Amniotic stem cell (primary cell): Measurements from ENCODE around the gene CSMD2.

Experiments
- DNase-seq: peaks from one replicate; lab custom pipeline; 2025; lab: John Stamatoyannopoulos, UW

The CSMD2 gene

DNA sequence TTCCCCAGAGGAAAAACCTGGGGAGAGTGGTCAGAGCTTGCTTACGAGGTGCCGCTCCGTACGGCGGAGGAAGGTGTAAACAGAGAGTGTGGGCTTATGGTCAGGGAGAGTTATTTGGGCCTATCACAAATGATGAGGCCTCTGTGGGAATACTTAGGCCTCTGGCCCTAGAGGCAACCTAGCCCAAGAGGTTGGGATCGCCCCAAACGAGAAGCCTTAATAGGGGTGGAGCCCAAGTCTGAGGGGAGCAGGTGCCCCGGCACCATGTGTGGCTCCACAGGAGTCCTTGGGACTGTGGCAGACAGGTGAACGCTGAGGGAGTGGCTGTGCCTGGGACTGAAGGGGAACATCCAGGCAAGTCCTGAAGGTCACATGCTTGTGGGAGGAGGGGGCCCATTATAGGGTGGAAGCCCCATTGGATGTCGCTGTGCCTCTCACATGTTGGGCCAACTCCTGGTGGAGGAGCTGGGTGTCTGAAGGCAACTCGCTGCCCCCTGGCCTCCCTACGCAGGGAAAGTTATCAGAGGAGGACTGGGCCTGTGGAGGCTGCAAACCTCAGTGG is 557.5 kb downstream of the CSMD2 start:
- DNase-seq = no peak

DNA sequence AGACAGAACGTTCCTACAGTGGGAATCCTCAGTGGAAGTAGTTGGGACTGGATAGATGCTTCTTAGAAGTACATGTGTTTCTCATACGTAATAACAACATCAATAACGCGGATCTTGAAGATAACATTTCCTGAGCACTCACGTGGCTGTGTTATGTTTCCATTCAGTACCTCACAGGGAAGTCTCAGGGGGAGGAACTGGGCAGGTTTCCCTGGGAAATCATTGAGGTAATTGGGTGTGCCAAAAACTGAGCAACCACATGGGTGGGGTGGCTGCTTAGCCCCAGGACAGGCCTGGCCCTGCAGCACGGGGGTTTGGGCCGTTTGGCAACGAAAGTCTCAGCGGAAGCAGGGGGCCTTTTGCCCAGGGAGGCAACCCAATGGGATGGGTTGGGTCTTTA is 558.8 kb downstream of the CSMD2 start:
- DNase-seq = no peak

DNA sequence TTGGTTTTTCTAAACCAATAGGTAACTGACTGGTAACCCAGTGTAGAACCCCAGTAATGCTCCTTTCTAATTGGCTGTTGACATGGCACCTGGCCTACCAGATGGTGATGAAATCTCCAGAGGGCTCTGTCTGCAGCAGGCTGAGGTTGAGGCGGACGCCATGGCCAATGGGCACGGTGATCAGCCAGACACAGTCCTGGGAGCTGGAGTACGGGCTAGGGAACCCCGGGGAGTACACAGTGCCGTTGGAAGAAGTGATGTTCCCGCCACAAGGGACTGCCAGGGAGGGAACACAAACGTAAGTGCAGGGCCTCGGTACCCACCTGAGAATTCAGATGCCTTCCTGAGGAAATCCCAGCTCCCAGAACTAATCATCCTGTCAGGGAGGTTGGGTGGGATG is 562.8 kb downstream of the CSMD2 start:
- no peak for DNase-seq

DNA sequence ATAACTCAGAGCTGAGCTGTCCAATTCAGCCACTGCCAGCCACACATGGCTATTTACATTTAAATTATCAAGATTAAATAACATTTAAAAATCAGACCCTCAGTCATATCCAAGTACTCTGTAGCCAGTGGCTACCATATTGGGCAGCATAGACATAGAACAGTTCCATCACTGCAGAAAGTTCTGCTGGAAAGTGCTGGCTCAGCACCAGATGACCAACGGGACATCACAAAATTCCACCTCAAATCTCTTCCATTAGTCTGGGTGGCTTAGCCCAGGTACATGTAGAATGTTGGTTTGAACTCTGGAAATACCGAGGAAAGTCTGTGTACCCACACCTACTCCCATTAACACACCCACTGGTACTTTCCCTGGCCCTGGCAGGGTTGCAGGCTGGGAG is 563.3 kb downstream of the CSMD2 start:
- no peak for DNase-seq

DNA sequence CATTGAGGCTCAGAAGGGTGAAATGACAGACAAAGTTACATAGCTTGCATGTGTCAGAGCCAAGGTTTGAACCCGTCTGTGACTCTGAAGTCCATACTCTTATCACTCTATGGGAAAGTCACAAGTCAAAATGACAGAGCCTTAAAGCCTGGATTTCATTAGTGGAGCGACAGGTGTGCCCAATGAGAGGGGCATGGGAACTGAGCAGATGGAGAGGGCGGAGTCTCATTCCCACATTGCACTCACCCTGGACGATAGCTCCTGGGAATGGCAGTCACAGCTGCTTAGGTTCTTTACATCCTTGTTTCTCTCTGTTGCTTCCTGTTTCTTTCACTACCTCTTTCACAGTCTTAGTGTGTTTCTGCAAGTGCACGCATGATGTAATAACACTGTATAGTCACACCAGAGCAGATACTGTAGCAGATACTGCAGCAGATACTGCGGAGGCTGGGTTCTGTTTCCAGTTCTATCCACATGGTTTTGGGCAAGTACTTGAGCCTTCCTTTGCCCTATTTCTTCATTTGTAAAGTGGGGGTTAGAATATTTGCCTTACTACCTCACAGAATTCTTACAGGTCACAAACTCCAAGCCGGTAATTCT is 565.4 kb downstream of the CSMD2 start:
- DNase-seq = no peak

DNA sequence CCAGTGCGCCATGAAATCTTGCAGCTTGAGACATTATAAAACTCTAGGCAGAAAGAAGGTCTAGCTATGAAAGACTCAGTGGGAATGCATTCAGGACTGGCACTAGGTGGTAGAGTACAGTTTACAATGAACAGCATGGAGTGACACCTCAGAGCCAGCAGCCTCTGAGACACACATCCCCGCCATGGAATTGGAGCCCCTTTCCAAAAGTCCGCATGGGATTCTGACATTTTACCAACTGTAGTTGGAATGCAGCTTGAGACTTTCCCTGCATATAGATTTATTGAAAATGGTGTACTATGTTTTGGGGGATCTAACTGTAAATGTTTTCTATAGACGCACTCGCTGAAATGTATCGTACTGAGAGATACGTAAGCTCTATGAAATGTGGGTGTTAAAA is 576.3 kb downstream of the CSMD2 start:
- no peak for DNase-seq

DNA sequence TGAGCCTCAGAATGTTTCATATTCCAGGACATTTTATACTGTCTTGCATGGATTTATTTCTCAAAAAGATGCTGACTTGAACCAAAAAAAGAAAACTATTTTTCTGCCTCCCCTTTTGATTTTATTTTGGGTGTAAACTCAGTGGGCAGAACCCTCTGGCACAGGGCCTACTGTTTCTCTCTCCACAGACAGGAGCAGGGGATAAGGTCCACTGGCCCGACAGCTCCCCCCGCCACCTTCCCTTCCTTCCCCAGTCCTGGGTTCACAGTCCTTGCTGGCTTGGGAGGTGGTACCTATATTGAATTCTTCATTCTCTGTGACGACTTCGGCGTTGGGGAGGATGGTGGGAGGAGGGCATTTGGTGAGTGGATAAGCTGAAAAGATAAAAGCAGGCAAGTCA is 578.2 kb downstream of the CSMD2 start:
- no peak for DNase-seq

DNA sequence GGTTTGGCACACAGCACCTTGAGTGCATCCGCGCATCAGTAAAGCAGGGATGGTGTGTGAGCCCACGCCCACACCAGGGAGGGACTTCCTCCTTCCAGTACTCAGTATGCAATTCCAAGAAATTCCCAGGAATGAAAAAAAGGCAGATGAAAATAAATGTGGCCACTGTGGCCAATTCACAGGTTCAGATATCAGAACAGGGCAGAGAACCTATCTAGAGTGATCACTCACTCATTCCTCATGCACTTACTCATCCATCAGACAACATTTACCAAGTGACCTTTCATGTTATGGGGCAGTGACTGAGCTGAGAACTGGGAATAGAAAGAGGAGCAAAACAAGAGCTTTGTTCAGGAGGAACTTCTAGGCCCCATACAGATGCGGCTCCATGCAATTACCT is 578.9 kb downstream of the CSMD2 start:
- DNase-seq = no peak

DNA sequence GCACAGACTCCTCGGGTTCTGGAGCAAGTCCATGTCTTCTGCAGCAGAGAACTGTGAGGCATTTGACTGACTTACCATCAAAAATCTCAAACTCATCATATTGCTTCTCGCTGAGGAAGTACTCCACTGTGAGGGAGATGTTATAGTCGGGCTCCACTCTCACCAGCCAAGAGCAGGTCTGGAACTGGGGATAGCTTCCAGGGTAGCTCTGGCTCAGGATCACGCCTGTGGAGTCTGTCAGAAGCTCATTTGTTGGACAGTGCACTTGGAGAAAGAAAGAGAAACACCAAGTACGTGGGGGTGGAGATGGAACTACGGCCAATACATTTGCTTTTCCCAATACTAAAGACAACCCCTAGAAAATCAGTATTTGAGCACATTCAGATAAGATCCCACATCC is 581.5 kb downstream of the CSMD2 start:
- DNase-seq = no peak

DNA sequence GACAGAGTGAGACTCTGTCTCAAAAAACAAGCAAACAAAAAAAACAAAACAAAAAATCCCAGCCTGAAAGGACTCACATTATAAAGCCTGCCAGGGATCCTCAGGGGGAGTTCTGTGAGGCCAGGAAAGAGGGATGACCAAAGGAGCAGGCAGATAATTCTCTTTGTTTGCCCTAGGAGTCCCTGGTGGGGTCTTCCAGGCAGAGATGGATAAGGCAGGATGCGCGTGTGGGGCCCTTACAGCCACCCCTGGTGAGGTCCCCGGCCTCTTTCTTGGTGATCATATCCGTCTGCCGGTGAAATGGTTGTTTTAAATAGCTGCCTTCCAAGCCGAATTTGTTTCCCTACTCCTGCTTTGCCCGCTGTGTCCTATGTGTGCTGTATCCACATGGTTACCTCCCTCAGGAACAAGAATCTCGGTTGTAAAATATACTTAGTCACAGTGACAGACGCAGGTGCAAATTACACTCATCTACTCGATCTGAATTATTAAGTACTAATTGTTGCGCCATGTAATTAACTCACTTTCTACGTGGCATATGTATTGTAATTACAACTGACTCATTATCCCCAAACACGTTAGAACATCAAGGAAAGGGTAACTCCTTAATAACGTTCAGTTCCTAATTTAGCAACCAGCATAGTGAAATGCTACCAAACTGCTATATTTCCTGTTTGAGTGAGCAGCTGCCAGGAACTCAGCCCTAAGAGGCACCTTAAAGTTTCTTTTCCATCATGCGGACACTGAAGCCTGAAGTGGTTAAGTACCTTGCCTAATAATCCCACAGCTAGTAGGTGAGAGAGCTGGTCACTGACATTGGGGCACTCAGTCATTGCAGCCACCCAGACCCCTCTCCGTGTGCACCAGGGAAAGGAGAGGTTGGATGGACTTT is 586.2 kb downstream of the CSMD2 start:
- no peak for DNase-seq

DNA sequence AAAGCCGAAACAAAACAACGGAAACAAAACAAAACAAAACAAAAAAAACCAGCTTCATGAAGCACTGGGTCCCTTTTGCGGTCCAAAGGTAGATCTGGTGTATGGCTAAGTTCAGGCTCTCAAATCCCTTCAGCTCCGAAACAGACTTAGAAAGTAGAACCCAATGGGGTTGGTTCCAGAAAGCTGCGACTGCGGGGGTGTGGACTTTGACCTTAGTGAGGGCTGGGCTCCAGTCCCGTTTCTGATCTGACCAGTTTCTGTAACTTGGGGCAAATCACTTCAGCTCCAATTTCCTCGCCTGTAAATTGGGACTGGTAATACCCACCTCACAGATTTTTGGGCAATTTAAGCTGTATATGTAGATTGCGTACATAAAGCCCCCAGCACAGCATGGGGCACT is 587.4 kb downstream of the CSMD2 start:
- no peak for DNase-seq

DNA sequence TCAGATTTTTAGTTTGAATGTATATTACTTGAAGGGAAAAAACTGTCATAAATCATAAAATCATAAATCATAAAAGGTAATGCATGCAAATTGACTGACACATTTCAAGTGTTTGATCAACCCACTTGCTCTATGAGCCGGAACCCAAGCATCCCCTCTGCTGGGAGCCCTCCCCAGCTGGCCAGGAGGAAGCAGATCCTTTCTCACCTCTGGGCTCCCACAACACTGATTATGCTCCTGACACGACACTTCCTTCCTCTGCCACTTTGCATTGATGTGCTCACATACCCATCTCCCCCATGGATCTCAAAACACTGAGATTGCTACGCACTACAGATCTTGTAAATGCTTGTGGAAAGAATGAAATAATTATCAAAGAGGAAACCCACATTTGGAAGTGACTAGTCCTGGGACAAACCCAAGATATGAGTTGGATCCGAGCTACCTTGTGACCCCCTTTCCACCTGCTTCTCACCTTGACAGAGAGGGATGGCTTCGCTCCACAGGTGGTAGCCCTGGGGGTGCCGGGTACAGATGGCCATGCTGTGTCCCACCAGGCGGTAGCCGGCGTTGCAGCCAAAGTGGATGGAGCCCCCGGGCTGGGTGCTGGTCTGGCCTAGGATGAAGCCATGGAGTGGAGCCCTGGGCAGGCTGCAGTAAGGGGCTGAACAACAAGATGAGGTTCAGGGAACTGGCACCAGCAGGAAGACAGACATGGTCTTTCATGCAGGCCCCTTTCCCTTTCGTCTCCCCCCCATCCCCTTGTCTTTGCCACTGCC is 588.0 kb downstream of the CSMD2 start:
- no peak for DNase-seq

DNA sequence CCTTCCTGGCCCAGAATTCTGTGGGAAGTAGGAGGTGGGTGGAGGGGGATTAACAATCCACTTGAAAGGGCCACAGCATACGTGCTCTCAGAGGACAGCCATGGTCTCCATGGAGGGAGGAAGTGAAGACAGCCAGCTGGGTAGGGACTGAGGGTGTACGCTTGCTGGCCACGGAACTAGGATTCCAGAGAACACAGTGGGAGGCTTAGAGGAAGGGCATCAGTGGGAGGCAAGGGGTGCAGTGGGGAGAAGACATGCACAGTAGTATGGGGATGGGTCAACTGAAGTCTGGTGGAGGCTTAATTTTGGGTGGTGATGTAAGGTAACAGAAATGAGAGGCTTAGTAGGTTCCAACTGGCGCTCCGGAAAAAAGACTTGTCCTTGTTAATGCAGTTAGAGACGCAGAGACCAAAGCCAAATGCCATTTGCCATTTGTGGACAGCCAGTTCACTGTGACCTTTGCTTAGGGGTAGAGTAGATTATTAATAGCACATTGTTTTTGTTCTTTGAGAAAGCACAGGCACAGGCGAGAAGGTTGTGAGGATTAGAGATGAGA is 589.6 kb downstream of the CSMD2 start:
- no peak for DNase-seq

DNA sequence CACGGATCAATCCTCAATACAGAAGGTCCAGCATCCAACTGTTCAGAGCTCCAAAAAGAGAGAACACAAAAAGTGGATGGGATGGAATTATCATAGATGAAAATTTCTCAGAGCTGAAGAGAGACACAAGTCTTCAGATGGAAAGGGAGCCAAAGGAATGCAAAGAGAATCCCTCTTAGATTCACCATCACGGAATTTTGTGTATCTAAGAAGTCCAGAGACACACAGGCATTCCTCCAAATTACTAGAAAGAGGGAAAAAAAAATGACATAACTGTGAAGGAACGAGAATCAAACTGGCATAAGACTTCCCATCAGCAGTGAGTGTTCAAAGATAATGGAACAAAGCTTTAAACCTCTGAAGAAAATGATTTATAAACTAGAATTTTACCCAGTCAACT is 591.4 kb downstream of the CSMD2 start:
- DNase-seq = no peak

DNA sequence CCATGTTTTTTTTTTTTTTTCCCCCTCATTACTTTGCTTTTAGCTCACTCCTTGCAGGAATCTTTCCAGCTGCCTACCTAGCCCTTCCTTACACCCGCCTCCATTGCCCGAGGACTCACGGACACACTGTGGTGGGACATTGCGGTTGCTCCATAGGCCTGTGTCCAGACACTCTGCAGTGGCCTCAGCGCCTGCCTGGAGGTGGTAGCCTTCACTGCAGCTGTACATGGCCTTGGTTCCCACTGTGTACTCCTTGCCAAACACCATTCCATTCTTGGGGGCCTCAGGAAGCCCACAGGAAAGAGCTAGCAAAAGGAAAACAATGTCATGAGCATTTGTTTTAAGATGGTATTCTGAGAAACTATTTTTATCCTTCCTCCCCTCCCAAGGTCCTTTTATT is 592.6 kb downstream of the CSMD2 start:
- no peak for DNase-seq

DNA sequence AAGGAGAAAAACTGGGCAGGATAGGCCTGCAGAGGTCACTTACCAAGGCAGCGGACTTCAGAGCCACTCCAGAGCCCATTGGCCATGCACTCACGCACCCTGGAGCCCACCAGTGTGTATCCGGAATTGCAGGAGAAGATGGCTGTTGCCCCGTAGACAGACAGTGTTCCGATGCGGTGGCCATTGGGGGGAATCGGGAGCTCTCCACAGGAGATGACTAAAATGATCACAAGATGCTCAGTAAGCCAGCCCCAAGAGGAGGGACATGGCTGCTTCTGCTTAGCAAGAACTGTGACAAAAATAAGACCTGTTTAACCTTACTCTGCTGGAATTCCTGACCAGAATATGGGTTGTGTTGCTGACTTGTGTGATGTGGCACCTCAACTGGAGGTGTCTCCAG is 595.7 kb downstream of the CSMD2 start:
- no peak for DNase-seq

DNA sequence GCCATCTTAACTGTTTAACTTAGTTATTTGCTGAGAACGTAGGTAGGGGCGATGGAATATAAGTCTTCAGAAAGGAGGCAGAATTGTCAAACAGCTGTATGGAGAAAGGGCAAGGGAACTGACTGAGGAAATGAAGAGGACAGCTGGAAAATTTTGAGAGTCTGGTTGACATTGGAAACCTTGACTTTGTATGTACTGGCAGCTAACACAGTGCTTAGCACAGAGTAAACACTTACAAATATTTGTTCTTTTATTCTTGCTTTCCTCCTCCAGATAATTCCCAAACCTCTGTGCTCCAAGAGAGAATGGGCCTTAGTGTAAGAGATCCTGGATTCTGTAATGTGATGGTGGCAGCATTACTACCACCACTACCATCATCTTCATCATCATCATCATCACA is 601.3 kb downstream of the CSMD2 start:
- DNase-seq = no peak

DNA sequence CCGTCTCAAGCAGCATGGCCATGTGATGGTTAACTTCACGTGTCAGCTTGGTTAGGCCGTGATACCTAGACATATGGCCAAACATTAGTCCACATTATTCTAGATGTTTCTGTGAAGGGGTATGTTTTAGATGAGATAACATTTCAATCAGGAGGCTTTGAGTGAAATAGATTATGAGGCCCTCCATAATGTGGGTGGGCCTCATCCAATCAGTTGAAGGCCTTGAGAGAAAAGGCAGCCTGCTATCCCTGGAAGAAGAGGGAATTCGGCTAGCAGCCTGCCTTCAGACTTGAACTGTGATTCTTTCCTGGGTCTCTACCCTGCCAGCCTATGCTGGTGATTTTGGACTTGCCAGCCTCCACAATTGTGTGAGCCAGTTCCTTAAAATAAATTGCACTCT is 602.5 kb downstream of the CSMD2 start:
- DNase-seq = no peak

DNA sequence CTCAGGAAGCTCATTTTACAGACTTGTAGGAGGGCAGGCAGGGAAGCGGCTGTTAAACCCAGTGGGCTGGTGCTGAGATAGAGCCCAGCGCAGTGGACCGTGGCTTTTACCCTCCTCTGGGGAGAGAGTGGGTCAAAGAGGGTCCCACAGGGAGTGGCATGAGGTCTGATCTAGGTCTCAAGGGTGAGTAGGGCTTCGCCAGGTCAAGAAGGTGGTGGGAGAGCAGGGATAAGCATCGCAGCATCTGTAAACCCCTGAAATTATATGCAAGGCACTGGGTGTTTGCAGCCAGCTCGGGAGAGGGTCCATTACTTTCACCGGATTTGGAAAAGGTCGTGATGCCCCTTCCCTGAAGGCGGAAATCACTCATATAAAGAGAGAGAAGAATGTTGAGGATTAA is 603.5 kb downstream of the CSMD2 start:
- DNase-seq = no peak

DNA sequence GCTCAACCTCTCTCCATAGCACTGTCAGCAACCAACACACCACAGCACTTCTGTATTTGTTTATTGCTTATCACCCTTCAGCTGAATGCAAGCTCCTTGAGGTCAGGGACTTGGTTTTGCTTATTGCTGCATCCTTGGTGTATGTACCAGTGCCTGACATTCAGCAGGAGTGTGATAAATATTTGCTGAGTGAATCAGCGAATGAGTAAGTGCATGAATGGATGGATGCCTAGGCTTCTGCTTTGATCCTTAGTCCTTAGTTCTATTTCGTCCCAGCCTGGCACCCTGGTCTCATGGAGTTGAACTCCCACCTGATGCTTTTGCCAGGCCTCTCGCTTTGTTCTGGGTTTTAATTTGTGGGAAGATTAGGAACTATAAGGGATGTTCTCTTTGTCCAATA is 604.4 kb downstream of the CSMD2 start:
- no peak for DNase-seq

DNA sequence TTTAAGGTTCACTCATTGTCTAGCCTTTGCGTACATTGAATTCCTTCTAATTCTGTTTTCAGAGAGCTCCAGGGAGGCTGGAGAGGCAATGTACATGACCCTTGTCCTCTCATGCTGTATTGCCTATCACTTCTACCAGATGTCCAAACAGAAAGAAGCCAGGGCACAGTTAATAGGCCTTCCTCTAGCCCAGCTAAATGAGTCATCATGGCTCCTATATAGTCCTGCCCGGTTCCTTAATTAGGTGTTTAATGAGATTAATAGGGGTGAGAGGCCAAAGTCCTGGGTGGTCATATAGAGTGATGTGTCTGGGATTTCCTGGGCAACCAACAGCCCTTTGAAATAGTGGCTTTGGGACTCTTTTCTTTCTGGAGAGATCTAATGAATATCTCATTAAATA is 616.3 kb downstream of the CSMD2 start:
- no peak for DNase-seq

DNA sequence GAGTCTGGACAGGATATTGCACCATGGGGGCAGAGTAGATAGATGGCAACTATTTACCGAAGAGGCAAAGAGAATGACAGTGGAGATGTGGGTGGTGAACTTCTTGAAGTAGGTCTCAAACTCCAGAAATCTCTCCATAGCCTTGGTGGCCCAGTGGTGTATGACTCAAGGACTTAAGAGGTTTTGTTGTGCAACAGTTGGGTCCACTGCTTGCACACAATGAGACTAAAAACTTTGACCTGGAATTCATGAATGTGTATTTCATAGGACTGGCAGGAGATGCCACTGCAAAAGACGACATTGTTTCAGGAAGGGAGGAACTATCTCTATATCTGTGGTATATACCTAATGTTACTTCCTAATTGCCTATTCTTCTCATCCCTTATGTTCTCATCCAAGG is 616.7 kb downstream of the CSMD2 start:
- DNase-seq = no peak
